RKO (cell line): Measurements from ENCODE around the gene CNTNAP2.
A peak's percentile ranks its signal among the peaks of the same experiment; 100 is the strongest.

Experiments used
- DNase-seq: peaks from one replicate; pipeline ENCODE4 v3.0.0-alpha.2; 2016; ENCODE audit warnings: low spot score

CNTNAP2 gene

GRCh38 chr7:147485660-147486210, 1369.1 kb downstream of the CNTNAP2 start:
- no peak for DNase-seq

DNA sequence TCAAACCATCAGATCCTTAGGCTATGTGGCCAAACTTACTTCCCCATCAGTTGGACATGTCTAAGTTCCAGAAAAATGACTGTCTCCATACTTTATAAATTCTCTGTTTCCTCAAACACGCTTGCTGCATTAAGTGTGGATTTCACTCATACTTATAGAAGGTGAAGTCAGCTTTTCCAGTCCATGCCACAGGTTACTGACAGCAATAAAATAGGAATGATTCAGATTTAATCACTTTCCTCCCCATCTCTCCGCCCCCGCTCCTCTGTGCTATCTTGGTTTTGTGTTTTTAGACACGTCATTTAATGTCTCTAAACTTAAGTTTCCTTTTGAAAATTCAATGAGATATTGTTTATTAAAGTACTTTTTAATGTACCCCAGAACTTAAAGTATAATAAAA, 1376.0 kb downstream of the CNTNAP2 start:
- DNase-seq, result peak; percentile 35

GRCh38 chr7:147496209-147496608, 1379.6 kb downstream of the CNTNAP2 start:
- DNase-seq, result no peak

DNA sequence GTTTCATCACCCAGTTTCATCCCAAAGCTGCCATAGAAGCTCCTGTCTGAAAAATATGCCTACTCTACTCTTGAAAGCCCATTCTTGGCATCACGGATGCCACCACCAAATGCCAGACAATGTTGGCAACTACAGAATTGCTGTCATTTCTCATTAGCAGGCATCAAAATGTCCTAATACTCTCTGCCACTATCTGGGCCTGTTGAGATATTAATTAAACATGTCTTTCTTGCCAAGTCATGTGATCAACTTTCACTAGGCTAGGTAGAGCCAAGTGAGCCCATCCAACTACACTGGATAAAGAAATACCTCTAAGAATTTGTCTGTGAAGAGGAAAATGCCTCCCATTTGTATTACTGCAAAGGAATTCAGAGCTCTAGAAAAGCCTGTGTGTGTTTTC, 1380.6 kb downstream of the CNTNAP2 start:
- no peak for DNase-seq

GRCh38 chr7:147498081-147498480, 1381.5 kb downstream of the CNTNAP2 start:
- no peak for DNase-seq

GRCh38 chr7:147509035-147509501, 1392.5 kb downstream of the CNTNAP2 start:
- DNase-seq, result no peak

GRCh38 chr7:147509541-147510200, 1393.1 kb downstream of the CNTNAP2 start:
- no peak for DNase-seq

- DNase-seq, result no peak
These were observed 1393.6 kb downstream of the CNTNAP2 start for GRCh38 chr7:147510201-147510542.

DNA sequence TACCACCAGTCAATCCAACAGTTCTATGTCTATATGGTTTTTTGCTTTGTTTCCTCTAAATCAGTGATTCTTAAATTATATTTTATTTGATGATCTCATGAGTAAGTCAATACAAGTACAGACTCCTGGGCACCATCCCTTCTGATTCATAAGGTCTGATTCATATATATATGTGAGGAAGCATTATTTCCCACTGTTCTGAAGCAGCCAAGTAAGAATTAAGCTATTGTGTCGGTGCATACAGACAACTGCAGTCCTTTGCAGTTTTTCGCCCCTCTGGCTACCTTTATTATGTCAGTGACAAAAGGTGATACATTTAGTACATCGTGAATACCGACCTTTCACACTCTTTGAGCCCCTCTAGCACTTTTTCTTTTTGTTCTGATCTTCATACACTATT, 1394.3 kb downstream of the CNTNAP2 start:
- DNase-seq, result peak; percentile 40

GRCh38 chr7:147513451-147513850, 1396.8 kb downstream of the CNTNAP2 start:
- no peak for DNase-seq

- no peak for DNase-seq
These were observed 1399.8 kb downstream of the CNTNAP2 start for GRCh38 chr7:147516391-147516790.

- no peak for DNase-seq
These were observed 1402.5 kb downstream of the CNTNAP2 start for GRCh38 chr7:147519062-147519461.

DNA sequence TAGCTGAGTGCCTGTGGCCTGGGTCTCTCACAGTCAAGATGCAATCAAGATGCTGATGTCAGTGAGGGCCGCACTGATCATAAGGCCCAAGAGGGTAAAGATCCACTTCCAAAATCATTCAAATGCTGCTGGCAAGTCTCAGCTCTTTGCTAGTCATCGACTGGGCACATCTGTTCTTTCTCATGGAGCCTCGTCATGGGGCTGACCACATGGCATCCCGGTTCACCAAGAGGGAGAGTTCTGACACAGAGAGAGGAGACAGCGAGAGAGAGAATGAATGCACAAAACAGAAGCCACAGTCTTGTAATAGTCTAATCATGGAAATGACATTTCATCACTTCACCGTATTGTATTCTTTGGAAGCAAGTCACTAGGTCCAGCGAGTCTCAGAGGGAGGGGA, 1406.5 kb downstream of the CNTNAP2 start:
- no peak for DNase-seq

GRCh38 chr7:147524726-147525250, 1408.2 kb downstream of the CNTNAP2 start:
- no peak for DNase-seq

- no peak for DNase-seq
These were observed 1408.7 kb downstream of the CNTNAP2 start for GRCh38 chr7:147525325-147525724.

GRCh38 chr7:147535701-147536111, 1419.1 kb downstream of the CNTNAP2 start:
- no peak for DNase-seq

DNA sequence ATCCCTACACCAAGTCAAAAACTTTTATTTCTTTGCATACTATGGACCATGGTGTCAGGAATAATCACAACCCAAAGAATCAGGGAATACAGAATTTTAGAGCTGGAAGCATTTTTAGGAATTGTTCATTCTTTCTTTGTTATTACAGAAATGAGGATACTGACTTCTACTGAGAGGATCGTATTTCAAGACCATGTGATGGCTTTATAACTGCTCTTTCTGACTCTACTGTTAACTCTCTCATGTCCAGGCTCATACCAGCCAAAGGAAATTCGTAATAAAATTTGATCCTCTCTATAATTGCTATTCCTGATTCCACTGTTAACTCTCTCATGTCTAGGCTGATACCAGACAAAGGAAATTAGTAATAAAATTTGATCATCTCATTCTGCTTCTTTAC, 1423.1 kb downstream of the CNTNAP2 start:
- DNase-seq, result no peak

DNA sequence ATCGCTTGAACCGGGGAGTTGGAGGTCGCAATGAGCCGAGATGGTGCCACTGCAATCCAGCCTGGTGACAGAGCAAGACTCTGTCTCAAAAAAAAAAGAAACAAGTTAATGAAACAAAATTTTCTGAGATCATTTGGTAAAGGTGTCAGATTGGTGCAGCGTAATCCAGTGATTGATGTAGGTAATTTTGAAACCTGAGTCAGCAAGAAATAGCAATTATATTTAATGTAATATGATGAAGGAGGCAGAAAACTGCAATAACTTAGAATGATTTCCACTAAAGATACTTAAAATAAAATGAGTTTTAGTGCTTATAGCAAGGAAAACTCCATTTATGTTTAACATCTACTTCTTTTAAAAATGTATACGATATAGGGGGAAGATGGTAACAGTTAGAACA, 1424.1 kb downstream of the CNTNAP2 start:
- DNase-seq, result no peak

DNA sequence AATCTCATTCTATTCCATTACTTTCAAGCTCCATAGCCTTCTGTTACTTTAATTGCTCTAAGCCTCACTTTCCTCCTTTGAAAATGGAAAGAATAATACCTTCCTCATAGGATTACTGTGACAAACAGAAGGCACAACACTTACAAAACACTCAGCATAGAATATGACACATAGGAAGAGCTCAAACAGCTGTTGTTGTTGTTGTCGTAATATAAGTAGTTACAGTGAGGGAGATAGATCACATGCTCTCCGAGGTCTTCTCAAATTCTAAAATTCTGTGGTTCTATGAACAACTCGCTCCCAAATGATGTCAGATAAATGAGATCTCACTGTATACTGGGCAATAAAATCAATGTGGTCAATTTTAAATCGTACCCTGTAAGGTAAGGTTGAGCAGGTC, 1424.7 kb downstream of the CNTNAP2 start:
- no peak for DNase-seq

GRCh38 chr7:147547252-147547897, 1430.8 kb downstream of the CNTNAP2 start:
- DNase-seq, result peak; percentile 31

DNA sequence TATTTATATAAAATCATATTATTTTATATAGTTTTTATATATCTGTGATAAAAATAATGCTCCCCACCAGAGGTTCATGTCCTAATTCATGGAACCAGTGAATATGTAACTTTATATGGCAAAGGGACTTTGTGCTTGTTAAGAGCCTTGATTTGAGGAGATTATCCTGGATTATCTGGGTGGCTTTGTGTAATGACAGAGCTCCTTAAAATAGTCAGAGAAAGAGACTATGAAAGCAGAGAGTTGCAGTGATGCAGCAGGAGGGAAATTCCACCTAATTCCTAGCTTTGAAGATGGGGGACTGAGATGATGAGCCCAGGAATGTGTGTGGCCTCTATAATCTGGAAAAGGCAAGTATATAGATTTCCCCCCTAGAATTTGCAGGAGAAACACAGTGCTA, 1439.7 kb downstream of the CNTNAP2 start:
- DNase-seq, result no peak

DNA sequence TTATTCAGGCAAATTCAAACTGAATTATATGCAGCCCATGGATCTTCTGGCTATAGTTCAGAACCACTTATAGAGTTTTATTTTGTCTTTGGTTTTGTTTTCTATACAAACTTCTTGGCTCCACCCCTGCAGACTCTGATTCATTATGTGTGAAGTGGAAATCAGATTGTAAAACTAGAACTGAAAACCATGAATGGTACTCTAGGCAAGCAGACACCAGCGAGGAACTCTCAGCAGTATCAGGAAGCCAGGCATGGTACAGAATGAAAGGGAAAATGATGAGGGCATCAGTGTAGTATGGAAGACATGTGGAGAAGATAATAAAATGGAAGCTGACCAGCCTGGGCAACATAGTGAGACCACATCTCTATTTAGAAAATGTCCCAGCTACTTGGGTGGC, 1447.1 kb downstream of the CNTNAP2 start:
- DNase-seq, result no peak

- no peak for DNase-seq
These were observed 1448.3 kb downstream of the CNTNAP2 start for GRCh38 chr7:147564786-147565476.
